GM12878 (cell line): Measurements from ENCODE around the gene KCNS3. TPM values are rescaled to one million over a fixed set of nuclear protein-coding genes. Genes with fewer than 3 reads are reported as not detected.
A peak's percentile ranks its signal among the peaks of the same experiment; 100 is the strongest.

Experiments used
- ATAC-seq: fragments of 200-7000 bp; cut with Tn5 transposase; 3 replicates; pipeline ENCODE4 v1.9.1; 2020; ENCODE audit warnings: mild to moderate bottlenecking, moderate library complexity
- BruUV-seq: library from RNA; stranded (reverse); fragments of 400-500 nt; replicated peaks from 2 replicates; lab custom pipeline; 2021; lab: Mats Ljungman, UMichigan
- CTCF ChIA-PET: fragments of 300-600 bp; sonication (Branson Sonifier 250); formaldehyde crosslinking; extraction: SDS; loops from one replicate; lab custom pipeline; 2021; ENCODE audit warnings: inconsistent platforms; lab: Yijun Ruan, JAX
- POLR2A ChIA-PET: fragments of 350-600 bp; formaldehyde crosslinking; extraction: SDS; loops from one replicate; lab custom pipeline; 2021; ENCODE audit warnings: inconsistent platforms; lab: Charles Lee
- RAD21 ChIA-PET: fragments of 300-600 bp; sonication (Branson Sonifier 250); formaldehyde crosslinking; loops from one replicate; lab custom pipeline; 2023; ENCODE audit warnings: antibody characterized with exemption; ENCODE audit not compliant: unreplicated experiment; lab: Charles Lee
- SMC1A ChIA-PET: fragments of 300-600 bp; sonication (Branson Sonifier 250); formaldehyde crosslinking; loops from one replicate; lab custom pipeline; 2023; ENCODE audit not compliant: unreplicated experiment, uncharacterized antibody; lab: Charles Lee
- DNase-seq: peaks from one replicate; pipeline ENCODE4 v3.0.0-alpha.2; 2011; ENCODE audit warnings: low read depth, low spot score
- FAIRE-seq: peaks from 3 replicates; lab custom pipeline; 2011; peaks lifted over from hg19 to GRCh38; lab: Jason Lieb, UNC
- H2AFZ ChIP-seq: 2 replicates; pipeline ENCODE4 v1.6.0; 2011; ENCODE audit warnings: low read depth, low read length, control low read depth; ENCODE audit not compliant: control insufficient read depth
- H3K27ac ChIP-seq: 2 replicates; pipeline ENCODE4 v1.5.1; 2011; ENCODE audit warnings: control low read depth; ENCODE audit not compliant: control insufficient read depth, insufficient read depth
- H3K27me3 ChIP-seq, 2 experiments: replicated peaks in 1 of 2; 2 replicates each; pipeline versions ENCODE4 v1.6.0 to v1.6.1; 2011; ENCODE audit warnings: low read length in 1 of 2; ENCODE audit not compliant: control insufficient read depth in 2 of 2, insufficient read depth in 2 of 2
- H3K36me3 ChIP-seq, 2 experiments: 2 replicates each; pipeline ENCODE4 v1.5.1; 2011; ENCODE audit warnings: low read length in 1 of 2; ENCODE audit not compliant: control insufficient read depth in 2 of 2, insufficient read depth in 2 of 2
- H3K4me1 ChIP-seq: 2 replicates; pipeline ENCODE4 v1.6.1; 2011; ENCODE audit warnings: mild to moderate bottlenecking, low read length, moderate library complexity, mixed read lengths; ENCODE audit not compliant: control insufficient read depth, insufficient read depth
- H3K4me2 ChIP-seq: 2 replicates; pipeline ENCODE4 v1.6.0; 2011; ENCODE audit warnings: control low read depth; ENCODE audit not compliant: control insufficient read depth, insufficient read depth
- H3K4me3 ChIP-seq: fragments of 200-600 bp; sonication (generic); 2 replicates; pipeline ENCODE4 v1.5.1; 2016
- H3K79me2 ChIP-seq: 2 replicates; pipeline ENCODE4 v1.6.0; 2011; ENCODE audit warnings: low read length; ENCODE audit not compliant: control insufficient read depth, insufficient read depth
- H3K9ac ChIP-seq: 2 replicates; pipeline ENCODE4 v1.8.0; 2011; ENCODE audit warnings: low read length, control low read depth, mixed read lengths; ENCODE audit not compliant: control insufficient read depth, insufficient read depth
- H3K9me3 ChIP-seq: replicated peaks from 3 replicates; pipeline ENCODE4 v1.5.1; 2011; ENCODE audit warnings: mild to moderate bottlenecking, low read length; ENCODE audit not compliant: control insufficient read depth, insufficient read depth
- H4K20me1 ChIP-seq: 2 replicates; pipeline ENCODE4 v1.6.0; 2011; ENCODE audit not compliant: control insufficient read depth, insufficient read depth
- BCL3 ChIP-seq: IDR thresholded peaks from 2 replicates; pipeline ENCODE4 v1.6.1; 2011; ENCODE audit warnings: borderline replicate concordance, low read depth, mild to moderate bottlenecking, moderate library complexity, low read length; ENCODE audit not compliant: insufficient read depth, poor library complexity, severe bottlenecking
- BRCA1 ChIP-seq: IDR thresholded peaks from 2 replicates; pipeline ENCODE4 v1.6.1; 2011; ENCODE audit warnings: low read depth, low read length, improper control_type of control experiment
- CBX3 ChIP-seq: fragments of 200-600 bp; sonication (generic); IDR thresholded peaks from 2 replicates; pipeline ENCODE4 v1.6.1; 2016; ENCODE audit warnings: low read depth, borderline replicate concordance
- GABPA ChIP-seq: IDR thresholded peaks from 2 replicates; pipeline ENCODE4 v1.6.1; 2014; ENCODE audit warnings: antibody characterized with exemption, low read depth, mild to moderate bottlenecking, inconsistent platforms
- HCFC1 ChIP-seq: fragments of 150-350 bp; IDR thresholded peaks from 2 replicates; pipeline ENCODE4 v1.6.1; 2014; ENCODE audit warnings: low read length
- POLR2AphosphoS5 ChIP-seq: IDR thresholded peaks from 2 replicates; pipeline ENCODE4 v1.6.1; 2011; ENCODE audit warnings: mild to moderate bottlenecking, low read length, inconsistent platforms
- TCF12 ChIP-seq: IDR thresholded peaks from 2 replicates; pipeline ENCODE4 v1.6.1; 2011; ENCODE audit warnings: low read depth, mild to moderate bottlenecking, low read length
- YY1 ChIP-seq: IDR thresholded peaks from 2 replicates; pipeline ENCODE4 v1.6.1; 2011; ENCODE audit warnings: low read depth, mild to moderate bottlenecking, low read length
- ZBTB11 ChIP-seq: fragments of 450-650 bp; formaldehyde crosslinking; IDR thresholded peaks from 2 replicates; pipeline ENCODE4 v1.5.0; 2022; ENCODE audit warnings: mild to moderate bottlenecking, missing genetic modification characterization
- ZNF592 ChIP-seq: fragments of 450-650 bp; IDR thresholded peaks from 2 replicates; pipeline ENCODE4 v1.6.1; 2017; ENCODE audit warnings: mild to moderate bottlenecking, moderate library complexity
- WGBS: methylation state at CpG from one replicate; pipeline ENCODE4 v1.1.6; 2016; ENCODE audit warnings: low lambda C conversion rate; ENCODE audit not compliant: insufficient replicate concordance, insufficient coverage; ENCODE audit errors: missing lambda C conversion rate; 5-methylcytosine and 5-hydroxymethylcytosine counted together
- in situ Hi-C: fragments of 300-500 bp; cut with MboI; formaldehyde crosslinking; loops from 9 replicates; pipeline ENCODE4 v1.14.3; 2018; ENCODE audit warnings: mixed read lengths
- intact Hi-C: fragments of 100-400 bp; cut with micrococcal nuclease; formaldehyde crosslinking; loops from one replicate; pipeline ENCODE4 v1.14.2; 2022; ENCODE audit not compliant: unreplicated experiment
- polyA plus RNA-seq, 11 experiments: library from polyadenylated mRNA; depleted of rRNA in 4 of 11; unstranded in 6 of 11; stranded (reverse) in 5 of 11; fragments of >200 nt; fragmentation: Nextera tagmentation in 4 of 11; fragmentation: Illumina TruSeq in 1 of 11; extraction: Ambion mirVana in 4 of 11; extraction: Trizol in 1 of 11; gene quantifications; 1 replicate in 1 of 11; 2 replicates in 10 of 11; pipeline versions ENCODE4 v1.2.1 to v1.2.3, GENCODE V29; 2011 to 2016; ENCODE audit warnings: inconsistent platforms in 2 of 11, missing spikeins in 2 of 11, low read depth in 1 of 11
- total RNA-seq, 4 experiments: library from RNA; depleted of rRNA in 3 of 4; stranded (reverse); fragments of >200 nt in 3 of 4; fragmentation: Illumina TruSeq in 1 of 4; extraction: Trizol in 1 of 4; gene quantifications; 2 replicates each; pipeline versions ENCODE4 v1.2.1 to v1.2.3, GENCODE V29; 2013 to 2021

KCNS3 gene
- total and polyA plus RNA-seq, 10 of the 15 experiments (the other 5 are each of a cell fraction or from before 2014, with no cell fraction given), result not detected

- TF ChIP-seq BCL3 (no peak), ZBTB11 (CRISPR knock-in tag) (no peak), HCFC1 (no peak)
Measured at GRCh38 chr2:17965196-17965595, 86.7 kb downstream of the KCNS3 start (continued).

- in situ Hi-C loops, result no loop called here
- CTCF ChIA-PET, result interaction anchor here (1.1 kb wide), 2 partner anchors 31 to 214 kb away, joined by 3 read pairs; no protein-coding TSS in a partner anchor
- no peak for DNase-seq
- TF ChIP-seq CBX3 (no peak), TCF12 (no peak), ZNF592 (no peak), POLR2AphosphoS5 (no peak), YY1 (no peak), BCL3 (no peak), BRCA1 (no peak), GABPA (no peak)
Measured at GRCh38 chr2:17966798-17967197, 88.3 kb downstream of the KCNS3 start.

More at GRCh38 chr2:17966798-17967197, 88.3 kb downstream of the KCNS3 start:
- ChIA-PET POLR2A (interaction anchor here (1.1 kb wide), 1 partner anchor 42 kb away, joined by 3 read pairs; no protein-coding TSS in a partner anchor), SMC1A (no interaction called here), RAD21 (no interaction called here)
- no peaks in the 10 kb centered on the region for H3K79me2 ChIP-seq
- H3K9ac ChIP-seq, result no peak overlapping the region
- H3K27ac ChIP-seq, result no peak overlapping the region
- H3K4me1 ChIP-seq, result no peaks in the 10 kb centered on the region
- BruUV-seq, result no TSS peak
- H4K20me1 ChIP-seq, result no peaks in the 10 kb centered on the region
- no peak overlapping the region for H3K4me3 ChIP-seq
- ATAC-seq (peak; percentile 47; the same call in 2 of the 3 replicates), FAIRE-seq (no peak)
- WGBS, result 0% methylated on average over 3 of the region's 3 CpGs
- intact Hi-C loops, result no loop called here
- no peak overlapping the region for H3K4me2 ChIP-seq
- no peaks in the 10 kb centered on the region for H3K36me3 ChIP-seq
- no peak overlapping the region for H2AFZ ChIP-seq
- no peaks in the 10 kb centered on the region for H3K27me3 ChIP-seq
- H3K9me3 ChIP-seq, result no peaks in the 10 kb centered on the region
